Activated CD8-positive, alpha-beta memory T cell treated with anti-CD3 and anti-CD28 coated beads, Interleukin-2, amount 10 ng/mL, durations not matched to agents 7 days and 5 days (primary cell): ENCODE data around the gene CER1. TPM values are rescaled to one million over a fixed set of nuclear protein-coding genes. Genes with fewer than 3 reads are reported as not detected.

Experiments
- ATAC-seq: fragments of 150-1000 bp; cut with Tn5 transposase; one replicate; pipeline ENCODE4 v1.10.0; 2021; ENCODE audit warnings: moderate library complexity
- CTCF ChIA-PET: fragments of 350-600 bp; sonication (Branson Sonifier 250); formaldehyde crosslinking; loops from one replicate; lab custom pipeline; 2021; ENCODE audit warnings: antibody characterized with exemption; lab: Charles Lee
- DNase-seq: peaks from one replicate; pipeline ENCODE4 v3.0.0-alpha.2; 2020
- H3K27ac Mint-ChIP-seq: one replicate; pipeline ENCODE4 v1.8.0; 2021; ENCODE audit warnings: mild to moderate bottlenecking, mixed read lengths
- H3K27me3 Mint-ChIP-seq: one replicate; pipeline ENCODE4 v1.8.0; 2021; ENCODE audit warnings: mixed read lengths
- H3K36me3 Mint-ChIP-seq: one replicate; pipeline ENCODE4 v1.8.0; 2021; ENCODE audit warnings: mild to moderate bottlenecking, mixed read lengths
- H3K4me1 Mint-ChIP-seq: one replicate; pipeline ENCODE4 v1.8.0; 2021; ENCODE audit warnings: mixed read lengths
- H3K4me3 Mint-ChIP-seq: one replicate; pipeline ENCODE4 v1.8.0; 2021; ENCODE audit warnings: mild to moderate bottlenecking, moderate library complexity, mixed read lengths
- H3K9me3 Mint-ChIP-seq: one replicate; pipeline ENCODE4 v1.8.0; 2022; ENCODE audit warnings: low read depth, mixed read lengths
- total RNA-seq, 2 experiments: library from RNA; stranded (reverse); gene quantifications; one replicate each; pipeline ENCODE4 v1.2.3, GENCODE V29; 2021

The CER1 gene
- total RNA-seq, 2 experiments from 2014 or later: not detected

GRCh38 chr9:14747111-14747510 lies 24.6 kb upstream of the CER1 start:
- Mint-ChIP-seq H3K27me3 (peaks cover 36% of the 10 kb centered on the region), H3K4me1 (no peaks in the 10 kb centered on the region), H3K4me3 (no peak overlapping the region), H3K27ac (no peak overlapping the region), H3K9me3 (no peaks in the 10 kb centered on the region), H3K36me3 (no peaks in the 10 kb centered on the region)
- DNase-seq (no peak), ATAC-seq (no peak)
- CTCF ChIA-PET: no interaction called here

- Mint-ChIP-seq H3K27me3 (peaks cover 36% of the 10 kb centered on the region), H3K36me3 (no peaks in the 10 kb centered on the region), H3K4me3 (no peak overlapping the region), H3K9me3 (no peaks in the 10 kb centered on the region), H3K27ac (no peak overlapping the region), H3K4me1 (no peaks in the 10 kb centered on the region)
- CTCF ChIA-PET: no interaction called here
- DNase-seq (no peak), ATAC-seq (no peak)
These were observed 24.1 kb upstream of the CER1 start for GRCh38 chr9:14746626-14747025.

- Mint-ChIP-seq H3K36me3 (no peaks in the 10 kb centered on the region), H3K27ac (no peak overlapping the region), H3K27me3 (peaks cover 27% of the 10 kb centered on the region), H3K9me3 (no peaks in the 10 kb centered on the region), H3K4me3 (no peak overlapping the region), H3K4me1 (no peaks in the 10 kb centered on the region)
- CTCF ChIA-PET: no interaction called here
- no peak for DNase-seq
- no peak for ATAC-seq
These were observed 22.2 kb upstream of the CER1 start for GRCh38 chr9:14744768-14745167.

- H3K9me3 Mint-ChIP-seq: no peaks in the 10 kb centered on the region
- no peaks in the 10 kb centered on the region for H3K36me3 Mint-ChIP-seq
- DNase-seq: no peak
- CTCF ChIA-PET: no interaction called here
- no peaks in the 10 kb centered on the region for H3K4me1 Mint-ChIP-seq
- no peak overlapping the region for H3K4me3 Mint-ChIP-seq
- ATAC-seq: no peak
- peaks cover 17% of the 10 kb centered on the region for H3K27me3 Mint-ChIP-seq
- H3K27ac Mint-ChIP-seq: no peak overlapping the region
These were observed 18.8 kb upstream of the CER1 start for GRCh38 chr9:14741369-14741768.

- Mint-ChIP-seq H3K4me3 (no peak overlapping the region), H3K9me3 (no peaks in the 10 kb centered on the region), H3K27ac (no peak overlapping the region), H3K36me3 (no peaks in the 10 kb centered on the region), H3K27me3 (peaks cover 3% of the 10 kb centered on the region), H3K4me1 (no peaks in the 10 kb centered on the region)
- ATAC-seq (no peak), DNase-seq (no peak)
- CTCF ChIA-PET: no interaction called here
These were observed 10.6 kb upstream of the CER1 start for GRCh38 chr9:14733133-14733532.

- CTCF ChIA-PET: no interaction called here
- H3K4me3 Mint-ChIP-seq: no peak overlapping the region
- no peaks in the 10 kb centered on the region for H3K4me1 Mint-ChIP-seq
- H3K9me3 Mint-ChIP-seq: no peaks in the 10 kb centered on the region
- ATAC-seq: no peak
- no peak for DNase-seq
- H3K27me3 Mint-ChIP-seq: peaks cover 4% of the 10 kb centered on the region
- no peaks in the 10 kb centered on the region for H3K36me3 Mint-ChIP-seq
- no peak overlapping the region for H3K27ac Mint-ChIP-seq
These were observed 8.9 kb upstream of the CER1 start for GRCh38 chr9:14731294-14731981.

GRCh38 chr9:14730461-14730898 lies 7.9 kb upstream of the CER1 start:
- ATAC-seq: no peak
- Mint-ChIP-seq H3K27me3 (peaks cover 8% of the 10 kb centered on the region), H3K4me1 (no peaks in the 10 kb centered on the region), H3K9me3 (no peaks in the 10 kb centered on the region), H3K4me3 (no peak overlapping the region), H3K27ac (no peak overlapping the region), H3K36me3 (no peaks in the 10 kb centered on the region)
- CTCF ChIA-PET: no interaction called here
- DNase-seq: no peak

GRCh38 chr9:14723301-14723700 lies 768 bp upstream of the CER1 start:
- Mint-ChIP-seq H3K4me3 (no peak overlapping the region), H3K9me3 (no peaks in the 10 kb centered on the region), H3K27ac (no peak overlapping the region), H3K27me3 (peaks cover 19% of the 10 kb centered on the region), H3K36me3 (no peaks in the 10 kb centered on the region), H3K4me1 (no peaks in the 10 kb centered on the region)
- ATAC-seq (no peak), DNase-seq (no peak)
- CTCF ChIA-PET: no interaction called here

- no peak for DNase-seq
- H3K4me3 Mint-ChIP-seq: no peak overlapping the region
- no peaks in the 10 kb centered on the region for H3K36me3 Mint-ChIP-seq
- no peaks in the 10 kb centered on the region for H3K4me1 Mint-ChIP-seq
- CTCF ChIA-PET: no interaction called here
- no peaks in the 10 kb centered on the region for H3K9me3 Mint-ChIP-seq
- H3K27me3 Mint-ChIP-seq: peaks cover 22% of the 10 kb centered on the region
- no peak overlapping the region for H3K27ac Mint-ChIP-seq
- ATAC-seq: no peak
These were observed 3.2 kb downstream of the CER1 start for GRCh38 chr9:14719231-14719923.

GRCh38 chr9:14715102-14715501 lies 7.4 kb downstream of the CER1 start:
- no peaks in the 10 kb centered on the region for H3K9me3 Mint-ChIP-seq
- no peak overlapping the region for H3K4me3 Mint-ChIP-seq
- DNase-seq (no peak), ATAC-seq (no peak)
- peaks cover 26% of the 10 kb centered on the region for H3K27me3 Mint-ChIP-seq
- no peaks in the 10 kb centered on the region for H3K4me1 Mint-ChIP-seq
- no peak overlapping the region for H3K27ac Mint-ChIP-seq
- no peaks in the 10 kb centered on the region for H3K36me3 Mint-ChIP-seq
- CTCF ChIA-PET: interaction anchor here (0.6 kb wide), 1 partner anchor 220 kb away, joined by 3 read pairs; no protein-coding TSS in a partner anchor

- no peaks in the 10 kb centered on the region for H3K4me1 Mint-ChIP-seq
These were observed 9.3 kb downstream of the CER1 start for GRCh38 chr9:14713187-14713767.

GRCh38 chr9:14710804-14711203 lies 11.7 kb downstream of the CER1 start:
- peaks cover 2% of the 10 kb centered on the region for H3K36me3 Mint-ChIP-seq
- peaks cover 4% of the 10 kb centered on the region for H3K9me3 Mint-ChIP-seq
- peaks cover 18% of the 10 kb centered on the region for H3K27me3 Mint-ChIP-seq
- DNase-seq (no peak), ATAC-seq (no peak)
- no peak overlapping the region for H3K4me3 Mint-ChIP-seq
- no peak overlapping the region for H3K27ac Mint-ChIP-seq
- CTCF ChIA-PET: no interaction called here
- no peaks in the 10 kb centered on the region for H3K4me1 Mint-ChIP-seq

More at GRCh38 chr9:14713187-14713767, 9.3 kb downstream of the CER1 start:
- H3K4me3 Mint-ChIP-seq: no peak overlapping the region
- CTCF ChIA-PET: no interaction called here
- H3K9me3 Mint-ChIP-seq: peaks cover 2% of the 10 kb centered on the region
- DNase-seq (no peak), ATAC-seq (no peak)
- H3K27ac Mint-ChIP-seq: no peak overlapping the region
- peaks cover 25% of the 10 kb centered on the region for H3K27me3 Mint-ChIP-seq
- H3K36me3 Mint-ChIP-seq: no peaks in the 10 kb centered on the region

- Mint-ChIP-seq H3K27ac (no peak overlapping the region), H3K4me1 (no peaks in the 10 kb centered on the region), H3K27me3 (peaks cover 17% of the 10 kb centered on the region), H3K9me3 (peaks cover 12% of the 10 kb centered on the region), H3K36me3 (peaks cover 4% of the 10 kb centered on the region), H3K4me3 (no peak overlapping the region)
- no peak for DNase-seq
- ATAC-seq: no peak
- CTCF ChIA-PET: no interaction called here
These were observed 15.9 kb downstream of the CER1 start for GRCh38 chr9:14706530-14707140.
